GM23338 (cell line): ENCODE measurements around the gene CD300A. TPM values are rescaled to one million over a fixed set of nuclear protein-coding genes. Genes with fewer than 3 reads are reported as not detected.

Experiments used
- ATAC-seq: fragments of 200-7000 bp; cut with Tn5 transposase; 3 replicates; pipeline ENCODE4 v1.9.1; 2020
- DNase-seq: peaks from one replicate; pipeline ENCODE4 v3.0.0-alpha.2; 2015; ENCODE audit warnings: low spot score
- H2AFZ ChIP-seq: fragments of 200-600 bp; sonication (generic); 2 replicates; pipeline ENCODE4 v1.8.0; 2016; ENCODE audit warnings: antibody characterized with exemption, mild to moderate bottlenecking, moderate library complexity
- H3F3A ChIP-seq: fragments of 200-600 bp; sonication (generic); replicated peaks from 2 replicates; pipeline ENCODE4 v1.8.0; 2017; ENCODE audit warnings: antibody characterized with exemption, mixed run types, low read depth
- H3K27ac ChIP-seq: fragments of 200-600 bp; sonication (generic); 2 replicates; pipeline ENCODE4 v1.6.1; 2016; ENCODE audit warnings: low read depth
- H3K27me3 ChIP-seq: fragments of 200-600 bp; sonication (generic); 2 replicates; pipeline ENCODE4 v1.8.0; 2016; ENCODE audit warnings: mild to moderate bottlenecking, mixed run types, moderate library complexity; ENCODE audit not compliant: insufficient read depth
- H3K36me3 ChIP-seq: fragments of 200-600 bp; sonication (generic); 2 replicates; pipeline ENCODE4 v1.8.0; 2016; ENCODE audit warnings: mild to moderate bottlenecking; ENCODE audit not compliant: insufficient read depth
- H3K4me1 ChIP-seq: fragments of 200-600 bp; sonication (generic); 2 replicates; pipeline ENCODE4 v1.8.0; 2016; ENCODE audit warnings: mild to moderate bottlenecking, moderate library complexity; ENCODE audit not compliant: insufficient read depth
- H3K4me2 ChIP-seq: fragments of 200-600 bp; sonication (generic); 2 replicates; pipeline ENCODE4 v1.7.1; 2017; ENCODE audit warnings: mixed run types
- H3K4me3 ChIP-seq: fragments of 200-600 bp; sonication (generic); 2 replicates; pipeline ENCODE4 v1.6.1; 2016; ENCODE audit warnings: mixed run types
- H3K79me2 ChIP-seq: fragments of 200-600 bp; sonication (generic); replicated peaks from 2 replicates; pipeline ENCODE4 v1.8.0; 2017; ENCODE audit warnings: mild to moderate bottlenecking; ENCODE audit not compliant: insufficient read depth
- H3K9me2 ChIP-seq: fragments of 200-600 bp; sonication (generic); 2 replicates; pipeline ENCODE4 v1.8.0; 2017; ENCODE audit not compliant: insufficient read depth
- H4K20me1 ChIP-seq: fragments of 200-600 bp; sonication (generic); replicated peaks from 2 replicates; pipeline ENCODE4 v1.8.0; 2017; ENCODE audit warnings: mild to moderate bottlenecking; ENCODE audit not compliant: insufficient read depth
- H3K27ac Mint-ChIP-seq: 2 replicates; pipeline ENCODE4 v1.8.0; 2020; ENCODE audit warnings: inconsistent platforms, mild to moderate bottlenecking, moderate library complexity, mixed read lengths
- H3K27me3 Mint-ChIP-seq: 3 replicates; pipeline ENCODE4 v1.8.0; 2022; ENCODE audit warnings: low read depth, mild to moderate bottlenecking, moderate library complexity, mixed read lengths, inconsistent platforms; ENCODE audit not compliant: insufficient read depth, poor library complexity
- H3K36me3 Mint-ChIP-seq: 3 replicates; pipeline ENCODE4 v1.8.0; 2021; ENCODE audit warnings: low read depth, mild to moderate bottlenecking, inconsistent platforms, moderate library complexity, mixed read lengths
- H3K4me1 Mint-ChIP-seq: 3 replicates; pipeline ENCODE4 v1.8.0; 2020; ENCODE audit warnings: mild to moderate bottlenecking, inconsistent platforms, mixed read lengths
- H3K4me3 Mint-ChIP-seq: 3 replicates; pipeline ENCODE4 v1.8.0; 2021; ENCODE audit warnings: moderate library complexity, mild to moderate bottlenecking, inconsistent platforms, mixed read lengths
- H3K9me3 Mint-ChIP-seq: 3 replicates; pipeline ENCODE4 v1.8.0; 2020; ENCODE audit warnings: moderate library complexity, mild to moderate bottlenecking, inconsistent platforms, mixed read lengths
- CREB1 ChIP-seq: fragments of 250-450 bp; sonication (Bioruptor Pico); IDR thresholded peaks from 2 replicates; pipeline ENCODE4 v1.5.0; 2020; ENCODE audit warnings: low read depth, mild to moderate bottlenecking, moderate library complexity
- CTCF ChIP-seq, 2 experiments: fragments of 200-600 bp in 1 of 2; sonication (generic) in 1 of 2; conservative IDR thresholded peaks; 2 replicates each; pipeline versions ENCODE4 v1.5.1 to v1.6.1; 2016 to 2017; ENCODE audit warnings: antibody characterized with exemption in 2 of 2, low read depth in 2 of 2, mild to moderate bottlenecking in 2 of 2, moderate library complexity in 1 of 2
- ETS1 ChIP-seq: IDR thresholded peaks from 2 replicates; pipeline ENCODE4 v1.6.1; 2016; ENCODE audit warnings: antibody characterized with exemption
- EZH2 ChIP-seq: fragments of 200-600 bp; sonication (generic); IDR thresholded peaks from one replicate; pipeline ENCODE4 v1.8.0; 2017; ENCODE audit warnings: antibody characterized with exemption, mild to moderate bottlenecking, low read depth; ENCODE audit not compliant: unreplicated experiment
- EZH2phosphoT487 ChIP-seq: fragments of 200-600 bp; sonication (generic); IDR thresholded peaks from one replicate; pipeline ENCODE4 v1.8.1; 2018; ENCODE audit warnings: antibody characterized with exemption; ENCODE audit not compliant: unreplicated experiment
- JUNB ChIP-seq: IDR thresholded peaks from one replicate; pipeline ENCODE4 v1.6.1; 2016; ENCODE audit warnings: antibody characterized with exemption; ENCODE audit not compliant: unreplicated experiment
- NANOG ChIP-seq: IDR thresholded peaks from 2 replicates; pipeline ENCODE4 v1.6.1; 2016; ENCODE audit warnings: antibody characterized with exemption, borderline replicate concordance
- POLR2AphosphoS5 ChIP-seq: IDR thresholded peaks from 2 replicates; pipeline ENCODE4 v1.6.1; 2016; ENCODE audit warnings: antibody characterized with exemption, low read depth
- REST ChIP-seq: IDR thresholded peaks from one replicate; pipeline ENCODE4 v1.6.1; 2018; ENCODE audit warnings: antibody characterized with exemption; ENCODE audit not compliant: unreplicated experiment
- STAT1 ChIP-seq: IDR thresholded peaks from one replicate; pipeline ENCODE4 v1.6.1; 2016; ENCODE audit warnings: antibody characterized with exemption; ENCODE audit not compliant: unreplicated experiment
- ZNF114 ChIP-seq: fragments of 250-450 bp; sonication (Bioruptor Pico); IDR thresholded peaks from 2 replicates; pipeline ENCODE4 v1.5.0; 2020; ENCODE audit warnings: mild to moderate bottlenecking, moderate library complexity
- ZNF331 ChIP-seq: fragments of 250-450 bp; sonication (Bioruptor Pico); IDR thresholded peaks from 2 replicates; pipeline ENCODE4 v1.5.0; 2020; ENCODE audit warnings: low read depth, mild to moderate bottlenecking, moderate library complexity
- ZNF462 ChIP-seq: fragments of 250-450 bp; sonication (Bioruptor Pico); IDR thresholded peaks from 2 replicates; pipeline ENCODE4 v1.5.0; 2020; ENCODE audit warnings: mild to moderate bottlenecking, moderate library complexity
- polyA plus RNA-seq: library from polyadenylated mRNA; unstranded; fragments of >200 nt; fragmentation: Nextera tagmentation; extraction: Ambion mirVana; gene quantifications from 2 replicates; pipeline ENCODE4 v1.2.1, GENCODE V29; 2016
- total RNA-seq: library from RNA; depleted of rRNA; stranded (reverse); fragments of >200 nt; shearing (Covaris generic); gene quantifications from 2 replicates; pipeline ENCODE4 v1.2.3, GENCODE V29; 2014

CD300A gene
- total and polyA plus RNA-seq, 2 experiments from 2014 or later, result 0.37 to 0.45 TPM

- peak overlapping the region; percentile 51; the same call in 1 of the 2 replicates for H3K4me2 ChIP-seq
- no peak for ATAC-seq
- no peak overlapping the region for H3K4me3 ChIP-seq
- TF ChIP-seq ZNF331 (CRISPR knock-in tag), result no peak
- TF ChIP-seq STAT1, result no peak
- no peak for TF ChIP-seq ZNF462 (CRISPR knock-in tag)
- no peak for TF ChIP-seq ETS1
- no peak for TF ChIP-seq EZH2phosphoT487
- no peak for TF ChIP-seq REST
- no peak for TF ChIP-seq JUNB
- no peak for TF ChIP-seq ZNF114 (CRISPR knock-in tag)
- TF ChIP-seq CREB1, result no peak
- no peak for TF ChIP-seq EZH2
- no peak for TF ChIP-seq CTCF (conservative IDR thresholded peaks at IDR 0.05; ENCODE audit: low read depth in 2 of 2)
- no peak for TF ChIP-seq POLR2AphosphoS5
- no peak for TF ChIP-seq NANOG
- H2AFZ ChIP-seq, result no peak overlapping the region
- Mint-ChIP-seq H3K9me3 (0 out of 3 replicates have a peak, but pooled peaks cover 2% of the 10 kb centered on the region), H3K4me3 (no peak overlapping the region), H3K27ac (no peak overlapping the region), H3K36me3 (no peaks in the 10 kb centered on the region; the same call in 2 of the 3 replicates), H3K27me3 (peaks cover 33% of the 10 kb centered on the region), H3K4me1 (peaks cover 31% of the 10 kb centered on the region)
- peaks cover 22% of the 10 kb centered on the region for H3K4me1 ChIP-seq
- H3K9me2 ChIP-seq, result no peaks in the 10 kb centered on the region
- no peaks in the 10 kb centered on the region for H3K79me2 ChIP-seq
- no peak overlapping the region for H3K27ac ChIP-seq
- peaks cover 27% of the 10 kb centered on the region for H3K27me3 ChIP-seq
- 0 out of 2 replicates have a peak, but pooled peaks cover 9% of the 10 kb centered on the region for H3F3A ChIP-seq
- H4K20me1 ChIP-seq, result no peaks in the 10 kb centered on the region
- H3K36me3 ChIP-seq, result no peaks in the 10 kb centered on the region
- DNase-seq, result no peak
These were observed 38.7 kb upstream of the CD300A start for GRCh38 chr17:74427763-74428153.
